ENCODE results near the gene AQP2. TPM values are rescaled to one million over a fixed set of nuclear protein-coding genes. Genes with fewer than 3 reads are reported as not detected.
A peak's percentile ranks its signal among the peaks of the same experiment; 100 is the strongest.

AQP2 gene
- total and polyA plus RNA-seq, 2 of the 13 experiments (the other 11 are each of a cell fraction or from before 2014, with no cell fraction given): not detected

DNA sequence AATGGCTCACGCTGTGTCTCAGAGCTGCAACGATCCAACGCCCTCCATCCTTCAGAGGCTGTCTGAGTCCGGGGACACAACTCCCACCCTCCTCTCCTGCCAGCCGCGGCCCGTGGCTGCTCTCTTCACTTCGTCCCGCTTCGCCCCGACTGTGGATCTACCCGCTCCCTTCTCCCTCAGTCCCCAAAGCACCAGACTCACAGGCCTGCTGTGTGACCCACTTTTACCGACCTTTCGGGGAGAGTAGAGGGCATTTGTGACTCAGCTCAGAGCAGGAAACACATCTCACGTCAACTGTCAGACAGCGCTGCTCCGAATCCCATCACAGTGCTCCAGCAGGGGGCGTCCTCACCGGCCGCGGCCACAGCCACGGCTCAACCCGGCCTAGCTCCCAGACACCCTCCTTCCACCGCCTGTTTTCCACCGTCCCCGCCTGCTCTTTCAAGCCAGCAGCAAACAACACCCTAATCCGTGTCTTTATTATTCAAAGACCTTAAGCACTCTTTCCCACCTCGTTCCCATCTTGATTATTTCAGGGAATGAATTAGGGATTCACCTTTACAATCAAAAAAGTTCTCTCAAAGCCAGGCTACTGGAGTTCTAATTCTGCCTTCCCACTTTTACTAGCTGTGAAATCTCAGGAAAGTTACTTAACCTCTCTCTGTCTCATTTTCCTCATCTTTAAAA, 5.0 kb upstream of the AQP2 start (continued):
- TF ChIP-seq, protein P1, sequence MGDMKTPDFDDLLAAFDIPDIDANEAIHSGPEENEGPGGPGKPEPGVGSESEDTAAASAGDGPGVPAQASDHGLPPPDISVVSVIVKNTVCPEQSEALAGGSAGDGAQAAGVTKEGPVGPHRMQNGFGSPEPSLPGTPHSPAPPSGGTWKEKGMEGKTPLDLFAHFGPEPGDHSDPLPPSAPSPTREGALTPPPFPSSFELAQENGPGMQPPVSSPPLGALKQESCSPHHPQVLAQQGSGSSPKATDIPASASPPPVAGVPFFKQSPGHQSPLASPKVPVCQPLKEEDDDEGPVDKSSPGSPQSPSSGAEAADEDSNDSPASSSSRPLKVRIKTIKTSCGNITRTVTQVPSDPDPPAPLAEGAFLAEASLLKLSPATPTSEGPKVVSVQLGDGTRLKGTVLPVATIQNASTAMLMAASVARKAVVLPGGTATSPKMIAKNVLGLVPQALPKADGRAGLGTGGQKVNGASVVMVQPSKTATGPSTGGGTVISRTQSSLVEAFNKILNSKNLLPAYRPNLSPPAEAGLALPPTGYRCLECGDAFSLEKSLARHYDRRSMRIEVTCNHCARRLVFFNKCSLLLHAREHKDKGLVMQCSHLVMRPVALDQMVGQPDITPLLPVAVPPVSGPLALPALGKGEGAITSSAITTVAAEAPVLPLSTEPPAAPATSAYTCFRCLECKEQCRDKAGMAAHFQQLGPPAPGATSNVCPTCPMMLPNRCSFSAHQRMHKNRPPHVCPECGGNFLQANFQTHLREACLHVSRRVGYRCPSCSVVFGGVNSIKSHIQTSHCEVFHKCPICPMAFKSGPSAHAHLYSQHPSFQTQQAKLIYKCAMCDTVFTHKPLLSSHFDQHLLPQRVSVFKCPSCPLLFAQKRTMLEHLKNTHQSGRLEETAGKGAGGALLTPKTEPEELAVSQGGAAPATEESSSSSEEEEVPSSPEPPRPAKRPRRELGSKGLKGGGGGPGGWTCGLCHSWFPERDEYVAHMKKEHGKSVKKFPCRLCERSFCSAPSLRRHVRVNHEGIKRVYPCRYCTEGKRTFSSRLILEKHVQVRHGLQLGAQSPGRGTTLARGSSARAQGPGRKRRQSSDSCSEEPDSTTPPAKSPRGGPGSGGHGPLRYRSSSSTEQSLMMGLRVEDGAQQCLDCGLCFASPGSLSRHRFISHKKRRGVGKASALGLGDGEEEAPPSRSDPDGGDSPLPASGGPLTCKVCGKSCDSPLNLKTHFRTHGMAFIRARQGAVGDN (CRISPR knock-in tag; IDR thresholded peaks at IDR 0.05): peak; percentile 64
- TF ChIP-seq, protein P2, sequence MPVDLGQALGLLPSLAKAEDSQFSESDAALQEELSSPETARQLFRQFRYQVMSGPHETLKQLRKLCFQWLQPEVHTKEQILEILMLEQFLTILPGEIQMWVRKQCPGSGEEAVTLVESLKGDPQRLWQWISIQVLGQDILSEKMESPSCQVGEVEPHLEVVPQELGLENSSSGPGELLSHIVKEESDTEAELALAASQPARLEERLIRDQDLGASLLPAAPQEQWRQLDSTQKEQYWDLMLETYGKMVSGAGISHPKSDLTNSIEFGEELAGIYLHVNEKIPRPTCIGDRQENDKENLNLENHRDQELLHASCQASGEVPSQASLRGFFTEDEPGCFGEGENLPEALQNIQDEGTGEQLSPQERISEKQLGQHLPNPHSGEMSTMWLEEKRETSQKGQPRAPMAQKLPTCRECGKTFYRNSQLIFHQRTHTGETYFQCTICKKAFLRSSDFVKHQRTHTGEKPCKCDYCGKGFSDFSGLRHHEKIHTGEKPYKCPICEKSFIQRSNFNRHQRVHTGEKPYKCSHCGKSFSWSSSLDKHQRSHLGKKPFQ (CRISPR knock-in tag; IDR thresholded peaks at IDR 0.05; ENCODE audit: insufficient replicate concordance): no peak
- peak; percentile 68 for TF ChIP-seq FOSL2 (CRISPR knock-in tag; IDR thresholded peaks at IDR 0.05)
- TF ChIP-seq TEAD3 (CRISPR knock-in tag; optimal IDR thresholded peaks at IDR 0.05; ENCODE audit: borderline replicate concordance): peak; percentile 25
- 0 out of 2 replicates have a peak, but pooled peaks have one; percentile 27 for TF ChIP-seq NRL (CRISPR knock-in tag; IDR thresholded peaks at IDR 0.05; ENCODE audit: borderline replicate concordance)
- TF ChIP-seq ZMYM3 (CRISPR knock-in tag; IDR thresholded peaks at IDR 0.05): 0 out of 2 replicates have a peak, but pooled peaks have one; percentile 32
- TF ChIP-seq ZNF746 (CRISPR knock-in tag; IDR thresholded peaks at IDR 0.05): no peak
- no peak for TF ChIP-seq LCORL (IDR thresholded peaks at IDR 0.05)
- peak; percentile 35; the same call in 1 of the 2 replicates for TF ChIP-seq LCORL (CRISPR knock-in tag; IDR thresholded peaks at IDR 0.05)
- peak; percentile 52; the same call in 1 of the 2 replicates for TF ChIP-seq ZNF350 (CRISPR knock-in tag; IDR thresholded peaks at IDR 0.05; ENCODE audit: borderline replicate concordance, low read depth)
- TF ChIP-seq ZBTB21 (CRISPR knock-in tag; IDR thresholded peaks at IDR 0.05): no peak

Measured in HepG2 (cell line).